NCI-H2196 (cell line): ENCODE results near the gene ACBD4.

Experiments
- DNase-seq: peaks from one replicate; lab custom pipeline; 2025; ENCODE audit not compliant: unreplicated experiment; lab: John Stamatoyannopoulos, UW

ACBD4 gene

GRCh38 chr17:45132572-45133463 is 2.7 kb upstream of the ACBD4 start:
- peak; percentile 70 for DNase-seq

- DNase-seq: no peak
These were observed 698 bp downstream of the ACBD4 start for GRCh38 chr17:45135978-45136791.

GRCh38 chr17:45136846-45137560 is 1.5 kb downstream of the ACBD4 start:
- DNase-seq: no peak

- no peak for DNase-seq
These were observed 2.2 kb downstream of the ACBD4 start for GRCh38 chr17:45137561-45138305.

GRCh38 chr17:45138911-45139532 is 3.5 kb downstream of the ACBD4 start:
- no peak for DNase-seq

- DNase-seq: no peak
These were observed 4.0 kb downstream of the ACBD4 start for GRCh38 chr17:45139533-45139920.

GRCh38 chr17:45143094-45143670 is 7.7 kb downstream of the ACBD4 start:
- no peak for DNase-seq

GRCh38 chr17:45143767-45144198 is 8.3 kb downstream of the ACBD4 start:
- DNase-seq: no peak

GRCh38 chr17:45144199-45145034 is 8.9 kb downstream of the ACBD4 start:
- no peak for DNase-seq

GRCh38 chr17:45145035-45145389 is 9.5 kb downstream of the ACBD4 start:
- DNase-seq: no peak

GRCh38 chr17:45146166-45146565 is 10.7 kb downstream of the ACBD4 start:
- DNase-seq: no peak

GRCh38 chr17:45146592-45146889 is 11.1 kb downstream of the ACBD4 start:
- DNase-seq: no peak

- DNase-seq: peak; percentile 85
These were observed 11.5 kb downstream of the ACBD4 start for GRCh38 chr17:45146890-45147580.

- peak; percentile 90 for DNase-seq
These were observed 12.2 kb downstream of the ACBD4 start for GRCh38 chr17:45147581-45148182.

GRCh38 chr17:45148183-45149036 is 12.9 kb downstream of the ACBD4 start, which contains the start of gene HEXIM1:
Gene HEXIM1 (plus strand): TSS chr17:45148475. CDS start chr17:45149191, 716 bp downstream.
- DNase-seq: peak; percentile 99

- peak; percentile 79 for DNase-seq
These were observed 13.7 kb downstream of the ACBD4 start for GRCh38 chr17:45149037-45149668.
